NB4 (cell line): Measurements from ENCODE around the gene HRAS.

Experiments used
- MAX ChIP-seq: IDR thresholded peaks from 2 replicates; pipeline ENCODE4 v1.6.1; 2011; ENCODE audit warnings: low read depth, low read length
- MYC ChIP-seq: IDR thresholded peaks from 2 replicates; pipeline ENCODE4 v1.6.1; 2011; ENCODE audit warnings: low read depth, low read length
- POLR2A ChIP-seq: IDR thresholded peaks from 2 replicates; pipeline ENCODE4 v1.6.1; 2011; ENCODE audit warnings: mild to moderate bottlenecking; ENCODE audit not compliant: insufficient read length; ENCODE audit errors: extremely low read depth
- TF ChIP-seq, protein P1 (sequence below): IDR thresholded peaks from one replicate; pipeline ENCODE4 v1.5.1; 2012; ENCODE audit warnings: low read depth, low read length

GRCh38 chr11:494761-495536, 40.4 kb downstream of the HRAS start:
- no peak for TF ChIP-seq POLR2A
- TF ChIP-seq, protein P1, sequence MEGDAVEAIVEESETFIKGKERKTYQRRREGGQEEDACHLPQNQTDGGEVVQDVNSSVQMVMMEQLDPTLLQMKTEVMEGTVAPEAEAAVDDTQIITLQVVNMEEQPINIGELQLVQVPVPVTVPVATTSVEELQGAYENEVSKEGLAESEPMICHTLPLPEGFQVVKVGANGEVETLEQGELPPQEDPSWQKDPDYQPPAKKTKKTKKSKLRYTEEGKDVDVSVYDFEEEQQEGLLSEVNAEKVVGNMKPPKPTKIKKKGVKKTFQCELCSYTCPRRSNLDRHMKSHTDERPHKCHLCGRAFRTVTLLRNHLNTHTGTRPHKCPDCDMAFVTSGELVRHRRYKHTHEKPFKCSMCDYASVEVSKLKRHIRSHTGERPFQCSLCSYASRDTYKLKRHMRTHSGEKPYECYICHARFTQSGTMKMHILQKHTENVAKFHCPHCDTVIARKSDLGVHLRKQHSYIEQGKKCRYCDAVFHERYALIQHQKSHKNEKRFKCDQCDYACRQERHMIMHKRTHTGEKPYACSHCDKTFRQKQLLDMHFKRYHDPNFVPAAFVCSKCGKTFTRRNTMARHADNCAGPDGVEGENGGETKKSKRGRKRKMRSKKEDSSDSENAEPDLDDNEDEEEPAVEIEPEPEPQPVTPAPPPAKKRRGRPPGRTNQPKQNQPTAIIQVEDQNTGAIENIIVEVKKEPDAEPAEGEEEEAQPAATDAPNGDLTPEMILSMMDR = no peak
- TF ChIP-seq MAX = no peak
- no peak for TF ChIP-seq MYC
